ENCODE results near the gene SLC22A3. TPM values are rescaled to one million over a fixed set of nuclear protein-coding genes. Genes with fewer than 3 reads are reported as not detected.
A peak's percentile ranks its signal among the peaks of the same experiment; 100 is the strongest.

Gene SLC22A3
- total RNA-seq, 1 donor from 2014 or later: 0.57 TPM

GRCh38 chr6:160353950-160354496, 5.8 kb downstream of the SLC22A3 start:
- no peak overlapping the region for H3K4me2 ChIP-seq (ENCODE audit: low read length)
- H3K36me3 ChIP-seq (ENCODE audit: insufficient read depth, low read length): no peaks in the 10 kb centered on the region
- H3K9me3 Mint-ChIP-seq (ENCODE audit: unreplicated experiment): no peaks in the 10 kb centered on the region
- no peaks in the 10 kb centered on the region for H4K20me1 ChIP-seq (ENCODE audit: insufficient read depth, low read length)
- H3K27ac Mint-ChIP-seq (ENCODE audit: unreplicated experiment): no peak overlapping the region
- H3K36me3 Mint-ChIP-seq (ENCODE audit: low read depth, unreplicated experiment): peaks cover 2% of the 10 kb centered on the region
- no peak overlapping the region for H3K9ac ChIP-seq (ENCODE audit: low read length)
- peaks cover 46% of the 10 kb centered on the region for H3K27me3 Mint-ChIP-seq (ENCODE audit: low read depth, unreplicated experiment)
- TF ChIP-seq EZH2 (IDR thresholded peaks at IDR 0.05; ENCODE audit: insufficient read depth, low read length) (no peak), CTCF (IDR thresholded peaks at IDR 0.05; ENCODE audit: insufficient read depth, low read depth, low read length) (no peak)
- no peak overlapping the region for H3K4me3 Mint-ChIP-seq (ENCODE audit: unreplicated experiment)
- no peaks in the 10 kb centered on the region for H3K79me2 ChIP-seq (ENCODE audit: insufficient read depth, low read length)
- no peak overlapping the region for H3K4me3 ChIP-seq (ENCODE audit: insufficient read depth, low read depth, low read length)
- no peak for FAIRE-seq
- no peaks in the 10 kb centered on the region for H3K4me1 Mint-ChIP-seq (ENCODE audit: low read depth, unreplicated experiment)
- H3K9me3 ChIP-seq (ENCODE audit: insufficient read depth, low read depth, low read length): no peaks in the 10 kb centered on the region
- no peak for DNase-seq (ENCODE audit: low read depth)
- no peak overlapping the region for H3K27ac ChIP-seq (ENCODE audit: low read depth, low read length)
- peaks cover 5% of the 10 kb centered on the region for H3K4me1 ChIP-seq (ENCODE audit: insufficient read depth, low read length)
- H3K27me3 ChIP-seq (ENCODE audit: insufficient read depth, low read length): peaks cover 17% of the 10 kb centered on the region
- no peak overlapping the region for H2AFZ ChIP-seq (ENCODE audit: low read depth, low read length)

GRCh38 chr6:160355001-160355400, 6.8 kb downstream of the SLC22A3 start:
- H3K79me2 ChIP-seq (ENCODE audit: insufficient read depth, low read length): no peaks in the 10 kb centered on the region
- no peaks in the 10 kb centered on the region for H3K9me3 ChIP-seq (ENCODE audit: insufficient read depth, low read depth, low read length)
- no peaks in the 10 kb centered on the region for H3K4me1 Mint-ChIP-seq (ENCODE audit: low read depth, unreplicated experiment)
- no peak overlapping the region for H3K4me3 ChIP-seq (ENCODE audit: insufficient read depth, low read depth, low read length)
- TF ChIP-seq CTCF (IDR thresholded peaks at IDR 0.05; ENCODE audit: insufficient read depth, low read depth, low read length) (no peak), EZH2 (IDR thresholded peaks at IDR 0.05; ENCODE audit: insufficient read depth, low read length) (no peak)
- no peaks in the 10 kb centered on the region for H3K36me3 Mint-ChIP-seq (ENCODE audit: low read depth, unreplicated experiment)
- FAIRE-seq: no peak
- H3K27me3 ChIP-seq (ENCODE audit: insufficient read depth, low read length): peaks cover 8% of the 10 kb centered on the region
- H3K9me3 Mint-ChIP-seq (ENCODE audit: unreplicated experiment): no peaks in the 10 kb centered on the region
- peak; percentile 23 for DNase-seq (ENCODE audit: low read depth)
- H3K9ac ChIP-seq (ENCODE audit: low read length): no peak overlapping the region
- no peak overlapping the region for H3K27ac ChIP-seq (ENCODE audit: low read depth, low read length)
- H3K36me3 ChIP-seq (ENCODE audit: insufficient read depth, low read length): no peaks in the 10 kb centered on the region
- H3K4me3 Mint-ChIP-seq (ENCODE audit: unreplicated experiment): no peak overlapping the region
- peaks cover 3% of the 10 kb centered on the region for H3K4me1 ChIP-seq (ENCODE audit: insufficient read depth, low read length)
- no peak overlapping the region for H3K27ac Mint-ChIP-seq (ENCODE audit: unreplicated experiment)
- H2AFZ ChIP-seq (ENCODE audit: low read depth, low read length): peak overlapping the region; percentile 34
- no peaks in the 10 kb centered on the region for H4K20me1 ChIP-seq (ENCODE audit: insufficient read depth, low read length)
- no peak overlapping the region for H3K4me2 ChIP-seq (ENCODE audit: low read length)
- peaks cover 37% of the 10 kb centered on the region for H3K27me3 Mint-ChIP-seq (ENCODE audit: low read depth, unreplicated experiment)

- Mint-ChIP-seq H3K4me1 (ENCODE audit: low read depth, unreplicated experiment) (no peaks in the 10 kb centered on the region), H3K27me3 (ENCODE audit: low read depth, unreplicated experiment) (peaks cover 27% of the 10 kb centered on the region), H3K36me3 (ENCODE audit: low read depth, unreplicated experiment) (no peaks in the 10 kb centered on the region), H3K4me3 (ENCODE audit: unreplicated experiment) (no peak overlapping the region), H3K9me3 (ENCODE audit: unreplicated experiment) (no peaks in the 10 kb centered on the region), H3K27ac (ENCODE audit: unreplicated experiment) (no peak overlapping the region)
- H3K79me2 ChIP-seq (ENCODE audit: insufficient read depth, low read length): no peaks in the 10 kb centered on the region
- no peaks in the 10 kb centered on the region for H3K36me3 ChIP-seq (ENCODE audit: insufficient read depth, low read length)
- H3K4me3 ChIP-seq (ENCODE audit: insufficient read depth, low read depth, low read length): no peak overlapping the region
- no peak overlapping the region for H3K27ac ChIP-seq (ENCODE audit: low read depth, low read length)
- H3K4me1 ChIP-seq (ENCODE audit: insufficient read depth, low read length): peaks cover 3% of the 10 kb centered on the region
- no peak overlapping the region for H3K9ac ChIP-seq (ENCODE audit: low read length)
- TF ChIP-seq EZH2 (IDR thresholded peaks at IDR 0.05; ENCODE audit: insufficient read depth, low read length) (no peak), CTCF (IDR thresholded peaks at IDR 0.05; ENCODE audit: insufficient read depth, low read depth, low read length) (no peak)
- DNase-seq (ENCODE audit: low read depth) (no peak), FAIRE-seq (no peak)
- no peaks in the 10 kb centered on the region for H4K20me1 ChIP-seq (ENCODE audit: insufficient read depth, low read length)
- no peaks in the 10 kb centered on the region for H3K9me3 ChIP-seq (ENCODE audit: insufficient read depth, low read depth, low read length)
- H2AFZ ChIP-seq (ENCODE audit: low read depth, low read length): no peak overlapping the region
- no peak overlapping the region for H3K4me2 ChIP-seq (ENCODE audit: low read length)
- peaks cover 3% of the 10 kb centered on the region for H3K27me3 ChIP-seq (ENCODE audit: insufficient read depth, low read length)
These were observed 8.0 kb downstream of the SLC22A3 start for GRCh38 chr6:160356074-160356744.
